ENCODE data around the gene UBE4B. TPM values are rescaled to one million over a fixed set of nuclear protein-coding genes. Genes with fewer than 3 reads are reported as not detected.

The UBE4B gene
- total and polyA plus RNA-seq, 4 donors, result 7.5 to 25.5 (median 16.6) TPM

GRCh38 chr1:9984253-9984652, 48.5 kb upstream of the UBE4B start:
- Histone ChIP-seq H3K4me1 (ENCODE audit: control insufficient read depth in 4 of 4, insufficient read depth in 4 of 4, low read length in 3 of 4) (no peaks in the 10 kb centered on the region), H3K27ac (ENCODE audit: low read depth in 1 of 2, low read length in 2 of 2) (no peak overlapping the region), H3K4me3 (ENCODE audit: low read depth in 1 of 3, low read length in 3 of 3) (no peak overlapping the region), H3K27me3 (ENCODE audit: control insufficient read depth in 4 of 4, insufficient read depth in 4 of 4, low read length in 3 of 4) (no peaks in the 10 kb centered on the region), H3K9ac (ENCODE audit: low read depth in 1 of 2, low read length in 2 of 2) (no peak overlapping the region), H3K36me3 (ENCODE audit: control insufficient read depth in 4 of 4, insufficient read depth in 3 of 4, low read depth in 1 of 4, low read length in 3 of 4) (peaks cover 3 to 14% (median 9%) of the 10 kb centered on the region in 4 donors), H3K9me3 (ENCODE audit: control insufficient read depth in 4 of 4, low read length in 3 of 4) (no peaks in the 10 kb centered on the region)
- 94% methylated on average over 5 of the region's 5 CpGs for WGBS
- no peak for DNase-seq (ENCODE audit: low spot score)
- TF ChIP-seq EGR1 (IDR thresholded peaks at IDR 0.05; ENCODE audit: low read depth in 2 of 2), result no peak
- TF ChIP-seq ATF3 (IDR thresholded peaks at IDR 0.05), result no peak
- TF ChIP-seq NR2F2 (IDR thresholded peaks at IDR 0.05), result no peak
- TF ChIP-seq FOXA2 (IDR thresholded peaks at IDR 0.05), result no peak
- TF ChIP-seq SP1 (IDR thresholded peaks at IDR 0.05), result no peak
- no peak for TF ChIP-seq GABPA (IDR thresholded peaks at IDR 0.05 in 1 of 2, conservative IDR thresholded peaks at IDR 0.05 in 1 of 2)
- no peak for TF ChIP-seq RAD21 (IDR thresholded peaks at IDR 0.05)
- TF ChIP-seq CTCF (IDR thresholded peaks at IDR 0.05; ENCODE audit: low read depth, low read length, missing input control), result no peak
- TF ChIP-seq TAF1 (conservative IDR thresholded peaks at IDR 0.05), result no peak
- TF ChIP-seq HNF4G (IDR thresholded peaks at IDR 0.05), result no peak
- TF ChIP-seq ZBTB33 (IDR thresholded peaks at IDR 0.05), result no peak
- no peak for TF ChIP-seq MAX (IDR thresholded peaks at IDR 0.05)
- TF ChIP-seq RXRA (IDR thresholded peaks at IDR 0.05), result no peak
- TF ChIP-seq YY1 (IDR thresholded peaks at IDR 0.05), result no peak
- no peak for TF ChIP-seq JUND (IDR thresholded peaks at IDR 0.05)

- peaks cover 0 to 1% (median 0%) of the 10 kb centered on the region in 4 donors for H3K4me1 ChIP-seq (ENCODE audit: control insufficient read depth in 4 of 4, insufficient read depth in 4 of 4, low read length in 3 of 4)
- H3K27ac ChIP-seq (ENCODE audit: low read depth in 1 of 2, low read length in 2 of 2), result no peak overlapping the region
- H3K27me3 ChIP-seq (ENCODE audit: control insufficient read depth in 4 of 4, insufficient read depth in 4 of 4, low read length in 3 of 4), result no peaks in the 10 kb centered on the region
- WGBS, result 64% methylated on average over 6 of the region's 6 CpGs
- H3K36me3 ChIP-seq (ENCODE audit: control insufficient read depth in 4 of 4, insufficient read depth in 3 of 4, low read depth in 1 of 4, low read length in 3 of 4), result peaks cover 3 to 14% (median 9%) of the 10 kb centered on the region in 4 donors
- H3K4me3 ChIP-seq (ENCODE audit: low read depth in 1 of 3, low read length in 3 of 3), result no peak overlapping the region
- DNase-seq (ENCODE audit: low spot score), result no peak
- TF ChIP-seq HNF4G (IDR thresholded peaks at IDR 0.05) (no peak), EGR1 (IDR thresholded peaks at IDR 0.05; ENCODE audit: low read depth in 2 of 2) (no peak), GABPA (IDR thresholded peaks at IDR 0.05 in 1 of 2, conservative IDR thresholded peaks at IDR 0.05 in 1 of 2) (no peak)
- H3K9ac ChIP-seq (ENCODE audit: low read depth in 1 of 2, low read length in 2 of 2), result no peak overlapping the region
- no peaks in the 10 kb centered on the region for H3K9me3 ChIP-seq (ENCODE audit: control insufficient read depth in 4 of 4, low read length in 3 of 4)
Observed at GRCh38 chr1:9985001-9985400, 47.8 kb upstream of the UBE4B start.

DNA sequence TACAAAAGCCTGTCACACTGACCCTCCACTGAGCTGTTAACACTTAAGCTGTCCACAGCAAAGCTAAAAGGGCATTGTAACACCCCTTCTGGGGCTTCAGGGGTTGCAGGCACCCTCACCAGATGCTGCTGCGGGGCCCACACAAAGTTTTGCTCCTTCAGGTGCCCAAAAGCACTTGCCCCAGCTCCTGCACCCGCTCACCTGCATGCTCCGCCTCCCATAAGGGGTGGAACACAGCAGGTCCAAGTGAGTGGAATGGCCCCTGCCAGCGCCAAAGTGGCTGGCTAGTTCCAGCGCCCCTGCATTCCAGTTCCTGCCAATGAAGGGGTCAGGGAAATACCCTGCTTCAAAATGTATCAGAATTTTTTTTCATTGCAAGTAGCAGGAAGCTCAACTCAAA, 43.0 kb upstream of the UBE4B start:
- DNase-seq (ENCODE audit: low spot score), result no peak
- WGBS, result 94% methylated on average over 5 of the region's 5 CpGs
- Histone ChIP-seq H3K9ac (ENCODE audit: low read depth in 1 of 2, low read length in 2 of 2) (no peak overlapping the region), H3K9me3 (ENCODE audit: control insufficient read depth in 4 of 4, low read length in 3 of 4) (no peaks in the 10 kb centered on the region), H3K4me1 (ENCODE audit: control insufficient read depth in 4 of 4, insufficient read depth in 4 of 4, low read length in 3 of 4) (peaks cover 0 to 10% (median 6%) of the 10 kb centered on the region in 4 donors), H3K27me3 (ENCODE audit: control insufficient read depth in 4 of 4, insufficient read depth in 4 of 4, low read length in 3 of 4) (no peaks in the 10 kb centered on the region), H3K36me3 (ENCODE audit: control insufficient read depth in 4 of 4, insufficient read depth in 3 of 4, low read depth in 1 of 4, low read length in 3 of 4) (no peaks in the 10 kb centered on the region), H3K4me3 (ENCODE audit: low read depth in 1 of 3, low read length in 3 of 3) (no peak overlapping the region), H3K27ac (ENCODE audit: low read depth in 1 of 2, low read length in 2 of 2) (no peak overlapping the region)
- TF ChIP-seq FOXA2 (IDR thresholded peaks at IDR 0.05) (no peak), SP1 (IDR thresholded peaks at IDR 0.05) (no peak), NR2F2 (IDR thresholded peaks at IDR 0.05) (no peak), JUND (IDR thresholded peaks at IDR 0.05) (no peak), MAX (IDR thresholded peaks at IDR 0.05) (no peak)
